ENCODE results near the gene MAB21L4.

The MAB21L4 gene

DNA sequence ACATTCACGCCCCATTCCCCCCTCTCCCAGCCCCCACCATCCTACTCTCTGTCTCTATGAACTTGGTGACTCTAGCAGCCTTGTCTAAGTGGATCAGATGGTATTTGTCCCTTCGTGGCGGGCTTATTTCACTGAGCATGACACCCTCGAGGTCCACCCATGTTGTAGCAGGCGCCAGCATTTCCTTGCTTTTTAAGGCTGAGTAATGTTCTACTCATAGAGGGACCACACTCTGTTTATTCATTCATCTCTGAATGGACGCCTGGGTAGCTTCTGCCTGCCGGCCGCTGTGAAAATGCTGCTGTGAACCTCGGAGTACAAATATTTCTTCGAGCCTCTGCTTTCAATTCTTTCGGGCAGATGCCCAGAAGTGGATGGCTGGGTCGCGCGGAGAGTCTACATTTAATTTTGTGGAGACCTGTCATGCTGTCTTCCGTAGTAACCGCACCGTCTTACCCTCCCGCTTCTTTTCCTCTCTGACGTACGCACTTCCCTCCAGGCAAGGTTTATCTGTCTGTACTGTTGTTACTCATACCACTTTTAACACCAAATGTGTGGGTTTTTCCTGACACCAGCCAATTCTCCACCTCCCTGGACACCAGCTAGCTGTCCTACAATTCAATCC, 15.8 kb upstream of the MAB21L4 start:
- no peak for DNase-seq

DNA sequence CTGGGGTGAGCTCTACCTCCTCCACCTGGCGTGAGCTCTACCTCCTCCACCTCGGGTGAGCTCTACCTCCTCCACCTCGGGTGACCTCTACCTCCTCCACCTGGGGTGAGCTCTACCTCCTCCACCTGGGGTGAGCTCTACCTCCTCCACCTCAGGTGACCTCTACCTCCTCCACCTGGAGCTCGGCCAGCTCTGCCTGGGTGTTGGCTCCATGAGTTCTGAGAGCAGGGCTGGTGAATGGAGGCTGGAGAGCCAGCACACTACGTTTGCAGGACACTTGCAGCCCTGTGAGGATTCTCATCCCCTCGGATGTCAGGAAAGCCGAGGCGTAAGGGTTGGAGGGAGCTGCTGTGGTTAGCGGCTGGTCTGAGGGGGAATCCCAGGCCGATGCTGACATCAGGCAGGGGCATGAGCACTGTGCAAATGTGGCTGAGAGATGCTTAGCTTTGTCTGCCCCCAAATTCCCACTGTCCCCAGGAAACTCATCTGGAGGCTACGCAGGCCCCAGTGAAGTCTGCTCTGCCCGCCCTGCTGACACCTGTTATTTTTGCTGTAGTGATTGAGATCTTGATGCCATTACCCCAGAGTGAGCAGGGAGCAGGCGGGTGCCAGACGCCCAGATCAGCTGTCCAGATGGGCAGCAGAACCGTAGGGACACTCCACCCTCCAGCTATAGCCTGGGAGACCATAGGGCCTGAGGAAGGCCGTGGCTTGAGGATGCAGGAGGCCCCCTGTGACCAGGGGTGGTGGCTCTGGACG, 13.4 kb upstream of the MAB21L4 start:
- no peak for DNase-seq

DNA sequence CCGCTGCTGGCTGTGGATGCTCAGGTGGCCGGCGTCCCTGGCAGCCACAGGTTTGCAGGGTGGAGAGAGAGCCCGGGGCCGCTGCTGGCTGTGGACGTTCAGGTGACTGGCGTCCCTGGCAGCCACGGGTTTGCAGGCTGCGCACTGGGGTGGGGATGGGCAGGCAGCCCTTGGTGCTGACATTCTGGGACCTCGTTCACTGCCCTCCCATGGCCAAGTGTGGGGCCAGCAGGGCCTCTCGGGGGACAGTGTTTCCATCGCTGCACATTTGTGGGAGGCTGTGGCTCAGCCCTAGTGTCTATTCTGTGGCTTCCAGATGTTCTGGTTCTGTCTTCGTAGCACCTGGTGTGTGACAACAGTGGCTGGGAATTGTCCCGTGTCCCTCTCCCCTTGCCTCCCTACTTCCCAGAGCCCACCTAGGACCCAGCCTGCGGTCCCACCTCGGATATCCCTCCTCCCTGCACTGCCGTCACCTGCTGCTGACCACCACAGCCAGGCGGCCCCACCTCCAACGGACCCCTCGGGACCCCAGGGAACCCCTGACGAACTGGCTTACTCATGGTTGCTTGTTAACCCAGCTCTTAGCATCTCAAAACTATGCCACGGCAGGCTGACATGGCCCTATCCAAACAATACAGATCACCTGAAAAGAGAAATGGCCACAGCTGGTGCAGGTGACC, 11.1 kb upstream of the MAB21L4 start:
- DNase-seq, result no peak

DNA sequence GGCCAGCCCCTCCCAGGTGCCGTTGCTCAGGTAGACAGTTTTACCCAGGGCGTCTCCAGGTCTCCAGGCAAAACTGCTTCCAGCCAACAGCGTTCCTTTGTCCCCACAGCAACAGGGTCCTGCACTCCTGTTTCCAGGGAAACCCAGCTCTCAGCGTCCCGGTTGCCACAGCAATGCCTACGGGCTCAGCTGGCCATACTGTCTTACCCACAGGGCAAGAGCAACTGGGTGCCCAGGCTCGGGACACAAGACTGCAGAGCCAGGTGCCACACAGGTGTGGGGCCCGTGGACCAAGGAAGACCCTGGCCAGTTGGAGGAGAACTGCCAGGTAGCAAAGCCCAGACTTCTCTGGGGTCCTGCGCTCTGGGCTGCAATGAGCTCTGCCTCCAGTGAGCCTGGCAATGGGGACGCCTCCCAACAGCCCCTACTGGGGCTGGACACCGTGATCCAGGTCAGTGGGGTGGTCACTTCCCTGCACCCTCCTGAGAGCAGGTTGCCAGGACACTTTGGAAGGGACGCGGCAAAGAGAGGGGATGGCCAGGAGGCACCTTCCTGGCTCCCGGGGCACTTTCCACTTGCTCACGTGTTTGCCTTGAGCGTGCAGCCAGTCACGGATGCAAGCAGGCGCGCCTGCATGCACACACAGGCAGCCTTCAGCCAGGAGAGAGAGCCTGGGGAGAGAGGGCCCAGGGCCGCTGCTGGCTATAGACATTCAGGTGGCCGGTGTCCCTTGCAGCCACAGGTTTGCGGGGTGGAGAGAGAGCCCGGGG, 10.4 kb upstream of the MAB21L4 start, which contains the start of gene CROCC2:
CROCC2 (plus strand) TSS at position 196 of the 770 bp plus-strand sequence; CDS start at position 374, 178 bp downstream.
- no peak for DNase-seq

DNA sequence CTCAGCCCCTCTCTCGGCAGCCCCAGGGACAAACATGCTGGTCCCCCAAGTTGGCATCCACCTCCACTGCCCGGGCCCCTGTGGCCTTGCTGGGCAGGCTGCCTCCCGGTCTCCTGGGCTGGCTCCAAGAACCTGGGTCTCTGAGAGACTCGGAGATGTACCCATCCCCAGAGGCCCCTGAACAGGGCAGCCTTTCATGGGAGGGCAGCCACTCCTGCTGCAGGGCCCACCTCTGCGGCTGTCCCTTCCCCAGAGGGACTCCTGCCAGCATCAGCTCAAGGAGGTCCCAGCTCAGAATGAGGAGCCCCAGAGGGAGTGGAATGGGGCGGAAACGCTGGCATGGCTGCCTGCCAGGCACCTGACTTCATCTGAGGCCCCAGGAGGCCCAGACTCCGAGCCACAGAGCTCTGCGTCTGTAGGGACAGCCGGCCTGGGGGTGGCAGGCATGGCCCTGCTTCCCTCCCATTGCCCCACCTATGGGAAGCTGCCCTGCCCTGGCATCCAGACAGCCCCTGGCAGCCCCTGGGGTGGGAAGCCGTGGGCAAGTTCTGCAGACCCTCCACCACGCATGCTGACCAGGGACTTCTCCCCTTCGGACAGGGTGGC, 9.3 kb upstream of the MAB21L4 start:
- no peak for DNase-seq

DNA sequence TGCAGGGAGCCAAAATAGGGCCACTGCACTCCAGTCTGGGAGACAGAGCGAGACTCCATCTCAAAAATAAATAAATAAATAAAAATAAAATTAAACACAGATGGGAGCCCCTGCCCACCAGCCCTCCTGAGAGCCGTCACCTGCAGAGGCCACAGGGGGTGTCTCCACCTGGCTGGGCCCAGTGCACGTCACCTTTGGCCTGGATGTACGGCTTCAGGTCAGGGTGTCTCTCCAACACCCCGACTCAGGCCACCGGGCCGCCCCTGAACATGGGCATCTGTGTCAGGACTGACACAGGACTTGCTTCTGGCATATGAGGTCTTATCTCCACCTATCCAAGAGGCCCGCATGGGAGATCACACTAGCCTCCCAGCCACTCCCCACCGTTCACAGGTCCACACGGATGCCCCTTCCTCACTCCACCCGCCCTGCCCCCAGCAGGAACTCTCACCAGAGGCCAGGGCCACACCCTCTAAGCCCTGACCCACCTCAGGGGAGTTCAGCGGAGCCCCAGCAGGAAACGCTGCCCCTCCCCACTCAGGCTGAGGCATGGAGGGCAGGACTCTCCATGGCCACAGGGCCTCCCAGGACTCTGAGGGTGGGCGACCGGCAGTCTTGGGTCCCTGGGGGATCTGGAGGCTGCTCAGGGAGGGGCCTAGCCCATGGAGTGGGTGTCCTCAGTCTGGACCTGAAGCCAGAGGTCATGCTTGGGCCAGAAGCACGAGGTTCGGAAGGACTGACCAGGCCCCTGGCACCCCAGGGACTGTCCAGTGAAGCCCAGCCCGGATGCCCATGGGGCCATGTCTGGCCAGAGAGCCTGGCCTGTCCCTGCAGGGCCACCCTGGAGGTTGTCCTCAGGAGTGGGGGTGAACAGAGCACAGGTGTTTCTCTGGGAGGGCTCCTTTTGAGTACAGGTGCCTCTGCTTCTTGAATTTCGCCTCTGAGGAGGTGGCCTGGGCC, 8.5 kb upstream of the MAB21L4 start:
- DNase-seq, result no peak

DNA sequence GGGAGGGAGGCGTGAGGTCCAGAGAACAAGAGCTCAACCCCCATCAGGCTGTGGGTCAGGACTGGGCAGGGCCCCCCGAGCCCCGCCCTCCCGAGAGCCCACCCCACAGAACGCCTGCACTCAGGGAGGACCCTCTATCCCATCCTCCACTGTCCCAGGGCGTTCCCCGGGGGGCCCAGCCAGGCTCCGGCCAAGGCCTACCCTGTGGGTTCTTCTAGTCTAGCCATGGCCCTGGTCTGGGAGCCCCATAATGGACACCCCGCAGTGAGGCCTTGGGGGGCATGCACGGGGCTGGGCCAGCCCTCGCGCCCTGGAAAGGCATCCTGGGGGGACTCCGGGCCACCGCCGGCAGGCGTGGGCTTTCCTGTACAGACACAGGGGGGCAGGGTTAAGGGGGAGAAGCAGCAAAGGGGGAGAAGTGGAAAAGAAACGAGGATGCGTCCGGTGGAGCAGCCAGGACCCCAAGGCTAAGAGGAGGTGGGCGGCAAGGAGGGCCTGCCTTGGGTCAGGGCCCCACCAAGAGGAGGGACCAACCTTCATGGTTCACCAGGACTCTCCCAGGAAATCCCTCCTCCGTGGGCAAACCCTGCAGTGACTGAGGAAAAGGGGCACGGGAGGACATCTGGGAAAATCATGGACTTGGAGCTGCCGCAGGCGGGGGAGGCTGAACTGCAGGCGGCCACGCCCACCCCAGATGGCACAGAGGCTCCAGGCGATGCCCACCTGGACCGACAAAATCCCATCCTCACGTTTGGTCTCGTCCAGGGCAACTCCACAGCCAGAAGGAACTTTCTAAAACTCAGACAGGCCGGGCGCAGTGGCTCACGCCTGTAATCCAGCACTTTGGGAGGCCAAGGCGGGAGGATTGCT, 7.5 kb upstream of the MAB21L4 start:
- DNase-seq, result no peak

DNA sequence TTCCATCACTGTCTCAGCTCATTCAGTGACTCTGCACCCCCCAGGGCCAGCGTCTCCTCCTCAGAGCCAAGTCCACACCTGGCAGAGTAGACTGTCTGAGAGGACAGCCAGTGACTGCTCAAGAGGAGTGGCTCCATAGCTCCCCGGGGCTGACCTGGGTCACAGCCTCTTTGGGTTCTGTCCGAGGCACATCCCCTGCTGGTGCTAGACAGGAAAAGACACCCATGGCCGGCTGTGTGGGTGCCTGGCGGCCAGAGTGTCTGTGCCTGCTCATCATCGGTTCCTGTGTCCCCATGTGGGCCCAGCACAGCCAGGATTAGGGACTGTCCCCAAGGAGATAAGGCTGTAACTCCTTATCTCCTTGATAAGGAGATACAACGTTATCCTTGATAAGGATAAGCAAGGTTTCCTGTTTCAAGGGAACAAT, 6.7 kb upstream of the MAB21L4 start:
- no peak for DNase-seq

DNA sequence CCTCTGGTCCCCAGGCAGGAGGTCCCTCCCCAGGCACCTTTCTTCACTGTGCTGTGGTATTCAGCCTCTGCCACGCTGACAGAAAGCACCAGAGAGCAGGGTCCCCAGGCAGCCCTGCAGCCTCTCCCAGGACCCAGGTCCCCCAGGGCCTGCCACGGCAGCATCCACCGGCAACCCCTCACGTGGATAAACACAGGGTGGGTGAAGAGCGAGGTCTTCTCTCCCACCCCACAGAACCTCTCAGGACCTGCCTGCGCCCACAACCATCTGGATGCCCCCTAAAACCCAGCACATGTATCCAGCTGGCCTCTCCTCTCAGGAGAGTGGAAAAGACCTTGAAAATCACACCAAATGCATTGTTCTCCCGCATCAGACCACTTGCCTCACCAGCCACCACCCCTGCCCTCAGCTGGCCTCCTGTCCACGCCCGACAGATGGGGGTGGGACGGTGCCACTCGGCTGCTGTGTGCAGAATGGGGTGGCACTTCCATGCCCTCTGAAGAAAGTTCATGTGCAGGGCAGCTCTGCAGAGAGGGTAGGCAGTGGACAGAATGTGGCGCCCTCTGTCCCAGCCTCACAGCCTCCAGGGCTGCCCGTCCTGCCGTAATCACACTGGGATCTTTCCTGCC, 6.1 kb upstream of the MAB21L4 start:
- no peak for DNase-seq

DNA sequence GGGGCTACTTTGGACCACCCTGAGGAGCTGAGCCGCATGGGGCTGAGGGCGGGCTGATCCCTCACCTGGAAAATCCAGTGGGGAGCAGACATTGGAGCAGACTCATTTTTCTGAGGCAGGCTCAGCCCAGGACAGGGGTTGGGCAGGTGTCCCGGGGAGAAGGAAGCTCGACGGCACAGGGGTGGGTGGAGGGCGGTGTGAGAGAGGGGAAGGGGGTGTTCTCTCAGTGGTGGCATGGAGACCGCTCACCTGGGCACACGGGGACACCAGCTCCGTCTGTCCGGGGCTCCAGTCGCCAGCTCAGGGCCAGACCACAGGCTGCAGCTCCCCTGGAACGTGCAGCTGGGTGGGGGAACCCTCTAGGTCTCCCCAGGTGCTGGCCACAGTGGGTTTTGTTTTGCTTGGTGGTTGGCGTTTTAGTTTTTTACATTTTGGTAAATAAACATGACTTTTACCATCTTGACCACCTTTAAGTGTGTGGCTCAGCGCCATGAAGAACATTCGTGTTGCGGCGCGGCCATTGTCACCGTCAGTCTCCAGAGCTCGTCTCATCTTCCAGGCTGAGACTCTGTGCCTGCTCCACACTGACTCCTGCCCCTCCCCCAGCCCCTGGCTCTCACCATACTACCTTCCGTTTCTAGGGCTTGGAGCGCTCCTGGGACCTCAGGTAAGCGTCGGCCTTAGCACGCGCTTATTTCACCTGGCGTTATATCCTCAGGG, 4.3 kb upstream of the MAB21L4 start:
- DNase-seq, result no peak

DNA sequence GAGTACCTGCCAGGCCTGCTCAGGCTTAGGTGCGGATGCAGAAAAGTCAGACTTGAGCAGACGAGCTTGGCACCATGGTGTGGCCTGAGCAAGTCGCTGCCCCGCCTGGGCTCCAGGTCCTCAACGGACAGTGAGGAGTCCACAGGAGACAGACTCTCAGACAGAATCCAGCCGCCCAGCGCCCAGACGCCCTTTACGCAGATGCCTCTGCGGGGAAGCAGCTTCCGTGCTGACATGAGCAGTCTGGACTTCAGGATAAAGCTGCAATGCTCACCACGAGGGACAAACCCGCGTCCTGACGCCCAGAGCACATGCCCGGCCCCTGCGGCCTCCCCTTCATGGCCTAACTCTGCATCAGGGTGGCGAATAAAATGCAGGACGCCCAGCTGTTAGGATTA, 3.5 kb upstream of the MAB21L4 start:
- DNase-seq, result no peak

DNA sequence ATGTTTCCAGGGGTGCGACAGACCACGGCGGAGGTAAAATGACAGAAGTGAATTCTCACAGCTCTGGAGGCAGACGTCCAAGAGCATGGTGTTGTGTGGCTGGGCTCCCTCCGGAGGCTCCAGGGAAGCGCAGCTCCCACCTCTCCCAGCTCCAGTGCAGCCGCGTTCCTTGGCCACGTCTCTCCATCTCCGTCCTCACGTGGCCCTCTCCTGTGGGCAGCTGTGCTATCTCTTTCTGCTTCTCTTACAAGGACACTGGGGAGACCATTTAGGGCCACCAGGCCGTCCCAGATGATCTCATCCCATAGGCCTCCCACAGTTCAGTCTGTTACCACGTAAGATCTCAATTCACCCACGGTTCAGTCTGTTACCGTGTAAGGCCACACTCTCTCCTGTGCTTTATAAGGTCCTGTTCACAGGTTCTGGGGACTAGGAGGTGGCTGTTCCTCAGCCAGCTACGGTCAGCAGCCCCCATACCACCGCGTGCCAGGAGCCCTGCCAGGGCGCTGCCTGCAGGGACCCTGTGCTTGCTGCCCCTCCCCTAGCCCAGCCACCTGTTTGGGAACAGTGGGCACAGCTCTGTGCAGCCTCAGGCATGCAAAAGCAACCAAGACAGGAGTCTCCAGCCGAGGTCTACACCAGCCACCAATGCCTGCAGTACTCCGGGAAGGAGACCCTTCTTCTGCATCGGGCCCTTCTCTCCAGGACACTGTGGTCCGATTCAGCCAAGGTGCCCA, 2.9 kb upstream of the MAB21L4 start:
- no peak for DNase-seq

DNA sequence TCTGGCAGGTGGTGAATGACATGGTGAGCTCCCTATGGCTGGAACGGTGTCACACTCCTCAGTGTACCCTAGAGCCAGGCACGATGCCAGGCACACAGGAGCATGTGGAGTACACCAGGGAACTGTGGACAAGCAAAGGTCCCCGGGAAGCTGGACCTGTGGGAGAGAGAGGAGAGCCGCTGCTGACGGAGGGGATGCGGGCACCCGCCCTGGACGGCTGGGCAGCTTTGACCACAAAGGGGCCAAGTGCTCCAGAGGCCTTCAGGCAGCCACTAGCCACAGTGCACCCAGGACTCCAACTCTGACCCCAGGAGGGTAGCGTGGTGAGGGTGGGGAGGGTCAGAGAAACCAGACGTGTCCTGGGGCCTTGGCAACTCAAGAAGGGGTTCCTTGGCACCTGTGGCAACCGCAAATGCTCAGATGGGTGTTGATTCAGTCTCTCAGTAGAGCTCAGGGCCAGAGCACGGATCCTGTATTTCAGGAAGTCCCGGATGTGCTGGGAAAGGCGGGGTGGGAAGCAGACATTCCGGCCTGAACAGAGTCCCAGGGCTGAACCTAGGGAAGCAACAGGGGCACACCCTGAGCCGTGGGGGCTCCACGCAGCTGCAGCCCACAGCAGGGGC, 2.3 kb upstream of the MAB21L4 start:
- DNase-seq, result no peak

DNA sequence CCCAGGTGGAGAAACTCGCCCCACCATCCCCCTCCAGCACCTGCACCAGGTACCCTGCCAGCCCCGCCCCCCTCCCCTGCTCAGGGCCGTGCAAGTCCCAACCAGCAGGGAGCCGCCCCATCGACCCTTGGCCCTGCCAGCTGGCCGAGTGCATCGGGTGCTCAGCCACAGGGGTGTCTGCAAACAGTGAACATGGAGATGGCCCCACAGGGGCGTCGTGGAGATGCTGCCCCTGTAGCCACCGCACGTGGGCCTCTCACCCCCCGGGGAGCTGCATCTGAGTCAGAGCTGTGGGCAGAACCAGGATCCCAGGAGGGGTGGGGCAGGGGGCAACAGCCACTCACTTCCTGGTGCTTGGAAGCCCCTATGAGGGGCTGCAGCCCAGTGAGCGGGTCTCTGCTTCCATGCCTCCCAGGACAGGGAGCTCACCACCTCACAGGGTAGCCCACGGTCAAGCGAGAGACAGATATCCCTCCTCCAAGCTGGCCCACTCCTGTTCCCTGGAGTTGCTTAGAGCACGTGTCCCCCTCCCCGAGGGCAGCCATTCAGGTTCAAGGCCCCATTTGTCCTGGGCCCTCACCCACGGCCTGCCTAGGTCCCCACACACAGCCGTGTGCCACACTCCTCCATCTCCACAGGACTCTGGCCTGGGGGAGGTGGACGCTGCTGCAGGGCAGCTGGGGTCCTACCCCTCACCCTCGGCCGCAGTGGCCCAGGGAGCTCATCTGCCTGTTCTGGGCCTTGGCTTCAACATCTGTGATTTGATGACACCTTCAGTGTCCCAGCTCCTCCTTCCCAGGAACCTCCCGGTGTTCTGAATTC, 1.1 kb upstream of the MAB21L4 start:
- DNase-seq, result no peak

DNA sequence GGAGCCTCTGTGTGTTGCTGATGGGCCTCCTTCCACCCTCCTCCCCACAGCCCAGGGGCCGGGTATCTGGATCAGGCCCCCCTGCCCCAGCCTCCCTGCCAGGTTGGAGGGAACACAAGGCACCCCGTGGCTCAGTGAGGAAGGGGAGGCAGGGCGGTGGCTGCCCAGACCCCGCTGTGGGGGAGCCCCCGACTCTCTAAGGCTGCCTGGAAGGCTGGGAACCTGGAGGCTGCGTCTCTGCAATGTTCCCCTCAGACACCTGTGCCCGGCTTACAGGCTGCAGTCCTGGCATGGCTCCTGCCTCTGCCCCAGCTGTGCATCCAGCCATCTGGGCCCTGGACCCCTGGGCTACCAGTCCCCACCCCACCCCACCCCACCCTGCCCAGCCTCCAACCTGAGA, 438 bp upstream of the MAB21L4 start:
- DNase-seq, result no peak

DNA sequence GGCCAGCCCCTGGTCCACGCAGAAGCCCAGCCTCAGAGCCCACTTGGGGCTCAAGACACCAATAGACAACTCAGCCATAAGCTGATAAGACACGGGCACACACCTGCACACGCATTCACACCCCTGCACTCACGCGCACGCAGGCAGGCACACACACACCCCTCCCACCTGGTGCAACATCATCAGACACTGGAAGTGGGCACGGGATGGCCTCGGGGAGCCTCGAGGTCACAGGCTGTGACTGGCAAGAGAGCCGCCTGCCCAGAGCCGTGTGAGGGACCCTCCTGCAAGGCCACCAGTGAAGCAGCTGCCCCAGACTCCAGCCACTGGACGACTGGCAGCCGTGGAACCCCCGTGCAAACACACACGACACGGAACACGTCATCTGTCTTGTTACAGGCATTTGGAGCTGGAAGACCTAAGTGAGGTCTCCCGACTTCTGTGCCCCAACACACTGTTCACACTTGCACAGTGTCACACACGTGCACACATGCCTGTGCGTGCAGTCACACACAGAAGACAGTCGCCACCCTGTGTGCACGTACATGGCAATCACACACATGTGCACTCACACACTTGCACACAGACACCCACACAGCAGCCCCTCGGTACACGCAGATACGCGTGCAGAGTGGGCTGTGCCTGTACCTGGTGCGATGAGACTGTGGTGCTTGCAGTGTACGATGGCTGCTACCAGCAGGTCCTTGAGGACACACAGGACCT, 959 bp downstream of the MAB21L4 start:
- no peak for DNase-seq

Data from central memory CD4-positive, alpha-beta T cell (primary cell).